SU-DHL-6 (cell line): ENCODE results near the gene TMEM271.

Experiments used
- H2AFZ ChIP-seq: fragments of 200-600 bp; sonication (generic); 2 replicates; pipeline ENCODE4 v1.6.1; 2014; ENCODE audit warnings: low read depth, mild to moderate bottlenecking, moderate library complexity, mixed read lengths, antibody characterized with exemption, low read length; ENCODE audit not compliant: severe bottlenecking
- H3F3A ChIP-seq: fragments of 200-600 bp; shearing (Covaris generic); 2 replicates; pipeline ENCODE4 v1.6.0; 2016; ENCODE audit warnings: antibody characterized with exemption, mild to moderate bottlenecking; ENCODE audit not compliant: insufficient read depth
- H3K27ac ChIP-seq: fragments of 200-600 bp; sonication (generic); 2 replicates; pipeline ENCODE4 v1.5.1; 2016; ENCODE audit warnings: low read depth, mild to moderate bottlenecking, low read length, moderate library complexity, mixed read lengths
- H3K27me3 ChIP-seq: fragments of 200-600 bp; sonication (generic), shearing (Covaris generic); 2 replicates; pipeline ENCODE4 v1.6.0; 2014; ENCODE audit warnings: mild to moderate bottlenecking, low read length
- H3K36me3 ChIP-seq: fragments of 200-600 bp; sonication (generic); 2 replicates; pipeline ENCODE4 v1.6.1; 2014; ENCODE audit warnings: mild to moderate bottlenecking, low read length, mixed read lengths
- H3K4me2 ChIP-seq: fragments of 300-600, 200-600 bp; shearing (Covaris generic), sonication (generic); 2 replicates; pipeline ENCODE4 v1.6.0; 2014; ENCODE audit warnings: low read length, low read depth, mild to moderate bottlenecking; ENCODE audit not compliant: poor library complexity, severe bottlenecking
- H3K4me3 ChIP-seq: fragments of 200-600 bp; sonication (generic); 2 replicates; pipeline ENCODE4 v1.5.1; 2014; ENCODE audit warnings: antibody characterized with exemption, low read length, mild to moderate bottlenecking, mixed read lengths; ENCODE audit not compliant: insufficient read depth, poor library complexity, severe bottlenecking
- H3K79me2 ChIP-seq: fragments of 200-600 bp; sonication (generic); 2 replicates; pipeline ENCODE4 v1.6.1; 2014; ENCODE audit warnings: mild to moderate bottlenecking, low read length, moderate library complexity; ENCODE audit not compliant: insufficient read depth
- H3K9ac ChIP-seq: fragments of 200-600 bp; sonication (generic); 2 replicates; pipeline ENCODE4 v1.7.0; 2014; ENCODE audit warnings: mild to moderate bottlenecking, low read length
- H3K9me2 ChIP-seq: fragments of 200-600 bp; sonication (generic); replicated peaks from 2 replicates; pipeline ENCODE4 v1.6.1; 2014; ENCODE audit warnings: low read length; ENCODE audit not compliant: insufficient read depth
- H3K9me3 ChIP-seq: fragments of 200-600 bp; sonication (generic); 2 replicates; pipeline ENCODE4 v1.6.1; 2014; ENCODE audit warnings: low read length, mixed read lengths; ENCODE audit not compliant: insufficient read depth
- H4K20me1 ChIP-seq: fragments of 200-600 bp; sonication (generic); 2 replicates; pipeline ENCODE4 v1.6.1; 2014; ENCODE audit warnings: low read depth, mild to moderate bottlenecking, antibody characterized with exemption, low read length, moderate library complexity, mixed read lengths
- CTCF ChIP-seq: fragments of 200-600 bp; sonication (generic); IDR thresholded peaks from one replicate; pipeline ENCODE4 v1.5.1; 2017; ENCODE audit warnings: antibody characterized with exemption, mild to moderate bottlenecking, low read length, moderate library complexity; ENCODE audit not compliant: insufficient read depth, poor library complexity, severe bottlenecking
- EZH2phosphoT487 ChIP-seq: fragments of 200-600 bp; sonication (generic), shearing (Covaris generic); conservative IDR thresholded peaks from 2 replicates; pipeline ENCODE4 v1.6.1; 2018; ENCODE audit warnings: mild to moderate bottlenecking, antibody characterized with exemption, low read length, moderate library complexity, mixed read lengths

Gene TMEM271

GRCh38 chr4:613126-613525 is 37.0 kb upstream of the TMEM271 start:
- H3K4me2 ChIP-seq: no peak overlapping the region
- no peaks in the 10 kb centered on the region for H3K9me2 ChIP-seq
- no peaks in the 10 kb centered on the region for H4K20me1 ChIP-seq
- H3K9me3 ChIP-seq: no peaks in the 10 kb centered on the region
- H3K4me3 ChIP-seq: no peak overlapping the region
- H2AFZ ChIP-seq: no peak overlapping the region
- H3K27ac ChIP-seq: no peak overlapping the region
- TF ChIP-seq CTCF: no peak
- no peak for TF ChIP-seq EZH2phosphoT487
- H3K79me2 ChIP-seq: no peaks in the 10 kb centered on the region
- no peak overlapping the region for H3K9ac ChIP-seq
- H3F3A ChIP-seq: no peaks in the 10 kb centered on the region
- H3K36me3 ChIP-seq: no peaks in the 10 kb centered on the region
- H3K27me3 ChIP-seq: no peaks in the 10 kb centered on the region

GRCh38 chr4:612749-613125 is 36.6 kb upstream of the TMEM271 start:
- no peaks in the 10 kb centered on the region for H3K36me3 ChIP-seq
- TF ChIP-seq EZH2phosphoT487 (no peak), CTCF (no peak)
- H3K4me2 ChIP-seq: no peak overlapping the region
- no peaks in the 10 kb centered on the region for H3K27me3 ChIP-seq
- no peak overlapping the region for H2AFZ ChIP-seq
- no peaks in the 10 kb centered on the region for H4K20me1 ChIP-seq
- no peaks in the 10 kb centered on the region for H3K9me2 ChIP-seq
- no peaks in the 10 kb centered on the region for H3K79me2 ChIP-seq
- no peak overlapping the region for H3K27ac ChIP-seq
- H3K4me3 ChIP-seq: no peak overlapping the region
- no peaks in the 10 kb centered on the region for H3F3A ChIP-seq
- no peaks in the 10 kb centered on the region for H3K9me3 ChIP-seq
- no peak overlapping the region for H3K9ac ChIP-seq

- Histone ChIP-seq H3K4me2 (no peak overlapping the region), H3K4me3 (no peak overlapping the region), H2AFZ (no peak overlapping the region), H3K9ac (no peak overlapping the region), H3K27ac (no peak overlapping the region), H3F3A (no peaks in the 10 kb centered on the region), H3K36me3 (no peaks in the 10 kb centered on the region), H4K20me1 (no peaks in the 10 kb centered on the region), H3K79me2 (no peaks in the 10 kb centered on the region), H3K9me3 (no peaks in the 10 kb centered on the region), H3K9me2 (no peaks in the 10 kb centered on the region), H3K27me3 (no peaks in the 10 kb centered on the region)
- no peak for TF ChIP-seq EZH2phosphoT487
- TF ChIP-seq CTCF: no peak
Measured at GRCh38 chr4:612052-612748, 36.1 kb upstream of the TMEM271 start.
